Panc1 (cell line): Measurements from ENCODE around the gene EXOC6B.

Experiments used
- POLR2AphosphoS5 ChIP-seq: IDR thresholded peaks from 2 replicates; pipeline ENCODE4 v1.6.1; 2012; ENCODE audit warnings: mild to moderate bottlenecking, low read depth, low read length, moderate library complexity
- SIN3A ChIP-seq: IDR thresholded peaks from 2 replicates; pipeline ENCODE4 v1.6.1; 2012; ENCODE audit warnings: low read depth, mild to moderate bottlenecking, low read length, moderate library complexity, borderline replicate concordance; ENCODE audit not compliant: insufficient read depth
- TCF7L2 ChIP-seq: IDR thresholded peaks from 2 replicates; pipeline ENCODE4 v1.6.1; 2011; ENCODE audit warnings: mild to moderate bottlenecking, low read depth, low read length, inconsistent platforms
- TF ChIP-seq, protein P1 (sequence below): fragments of 450-650 bp; IDR thresholded peaks from 2 replicates; pipeline ENCODE4 v1.5.1; 2017; ENCODE audit warnings: mild to moderate bottlenecking
- TF ChIP-seq, protein P2 (sequence below), 2 experiments: IDR thresholded peaks; 2 replicates each; pipeline ENCODE4 v1.6.1; 2011 to 2012; ENCODE audit warnings: low read depth in 2 of 2, control low read depth in 1 of 2, low read length in 1 of 2, mild to moderate bottlenecking in 1 of 2, moderate library complexity in 1 of 2; ENCODE audit not compliant: insufficient read depth in 1 of 2

DNA sequence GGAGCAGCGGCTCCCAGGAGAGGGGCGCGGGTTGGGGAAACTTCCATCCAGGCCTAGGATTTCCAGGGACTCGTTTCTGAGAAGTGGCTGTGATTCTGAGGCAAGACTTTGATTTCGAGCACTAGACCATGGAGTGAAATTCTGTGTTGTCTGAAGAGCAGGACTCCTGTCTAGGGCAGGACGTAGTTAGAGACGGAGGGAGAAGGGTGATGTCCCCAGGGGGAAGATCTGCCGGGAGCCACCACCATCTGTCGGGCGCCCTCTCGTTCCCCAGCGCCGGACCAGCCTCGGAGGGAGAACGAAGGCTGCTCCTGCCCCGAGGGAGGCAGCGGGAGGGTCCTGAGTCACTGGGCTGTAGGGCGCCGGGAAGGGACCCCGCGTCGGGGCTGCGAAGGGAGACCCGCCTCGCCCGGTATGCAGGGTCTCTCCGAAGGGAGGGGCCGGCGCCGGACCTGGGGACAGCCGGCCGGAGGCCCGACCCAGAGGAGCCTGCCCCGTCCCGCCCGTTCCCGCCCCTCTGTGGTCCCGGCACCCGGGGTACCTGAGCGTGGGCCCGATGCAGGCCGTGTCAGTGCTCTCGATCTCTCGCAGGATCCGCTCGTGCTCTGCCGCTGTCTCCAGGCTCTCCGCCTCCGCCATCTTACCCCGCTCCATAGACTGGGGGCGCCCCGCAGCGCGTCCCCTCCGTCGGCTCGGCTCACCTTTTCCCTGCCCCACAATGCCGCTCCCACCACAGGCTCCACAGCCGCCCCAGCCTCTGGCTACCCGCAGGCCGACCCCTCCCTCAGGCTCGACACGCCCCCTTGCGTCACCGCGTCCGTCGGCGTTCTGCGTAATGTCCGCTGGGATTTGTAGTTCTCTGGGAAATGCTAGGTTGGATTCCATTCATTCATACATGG is at the start of gene EXOC6B:
- TF ChIP-seq, protein P1, sequence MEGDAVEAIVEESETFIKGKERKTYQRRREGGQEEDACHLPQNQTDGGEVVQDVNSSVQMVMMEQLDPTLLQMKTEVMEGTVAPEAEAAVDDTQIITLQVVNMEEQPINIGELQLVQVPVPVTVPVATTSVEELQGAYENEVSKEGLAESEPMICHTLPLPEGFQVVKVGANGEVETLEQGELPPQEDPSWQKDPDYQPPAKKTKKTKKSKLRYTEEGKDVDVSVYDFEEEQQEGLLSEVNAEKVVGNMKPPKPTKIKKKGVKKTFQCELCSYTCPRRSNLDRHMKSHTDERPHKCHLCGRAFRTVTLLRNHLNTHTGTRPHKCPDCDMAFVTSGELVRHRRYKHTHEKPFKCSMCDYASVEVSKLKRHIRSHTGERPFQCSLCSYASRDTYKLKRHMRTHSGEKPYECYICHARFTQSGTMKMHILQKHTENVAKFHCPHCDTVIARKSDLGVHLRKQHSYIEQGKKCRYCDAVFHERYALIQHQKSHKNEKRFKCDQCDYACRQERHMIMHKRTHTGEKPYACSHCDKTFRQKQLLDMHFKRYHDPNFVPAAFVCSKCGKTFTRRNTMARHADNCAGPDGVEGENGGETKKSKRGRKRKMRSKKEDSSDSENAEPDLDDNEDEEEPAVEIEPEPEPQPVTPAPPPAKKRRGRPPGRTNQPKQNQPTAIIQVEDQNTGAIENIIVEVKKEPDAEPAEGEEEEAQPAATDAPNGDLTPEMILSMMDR = no peak
- TF ChIP-seq POLR2AphosphoS5 (peak; percentile 73), TCF7L2 (no peak), SIN3A (no peak)
- TF ChIP-seq, protein P2, sequence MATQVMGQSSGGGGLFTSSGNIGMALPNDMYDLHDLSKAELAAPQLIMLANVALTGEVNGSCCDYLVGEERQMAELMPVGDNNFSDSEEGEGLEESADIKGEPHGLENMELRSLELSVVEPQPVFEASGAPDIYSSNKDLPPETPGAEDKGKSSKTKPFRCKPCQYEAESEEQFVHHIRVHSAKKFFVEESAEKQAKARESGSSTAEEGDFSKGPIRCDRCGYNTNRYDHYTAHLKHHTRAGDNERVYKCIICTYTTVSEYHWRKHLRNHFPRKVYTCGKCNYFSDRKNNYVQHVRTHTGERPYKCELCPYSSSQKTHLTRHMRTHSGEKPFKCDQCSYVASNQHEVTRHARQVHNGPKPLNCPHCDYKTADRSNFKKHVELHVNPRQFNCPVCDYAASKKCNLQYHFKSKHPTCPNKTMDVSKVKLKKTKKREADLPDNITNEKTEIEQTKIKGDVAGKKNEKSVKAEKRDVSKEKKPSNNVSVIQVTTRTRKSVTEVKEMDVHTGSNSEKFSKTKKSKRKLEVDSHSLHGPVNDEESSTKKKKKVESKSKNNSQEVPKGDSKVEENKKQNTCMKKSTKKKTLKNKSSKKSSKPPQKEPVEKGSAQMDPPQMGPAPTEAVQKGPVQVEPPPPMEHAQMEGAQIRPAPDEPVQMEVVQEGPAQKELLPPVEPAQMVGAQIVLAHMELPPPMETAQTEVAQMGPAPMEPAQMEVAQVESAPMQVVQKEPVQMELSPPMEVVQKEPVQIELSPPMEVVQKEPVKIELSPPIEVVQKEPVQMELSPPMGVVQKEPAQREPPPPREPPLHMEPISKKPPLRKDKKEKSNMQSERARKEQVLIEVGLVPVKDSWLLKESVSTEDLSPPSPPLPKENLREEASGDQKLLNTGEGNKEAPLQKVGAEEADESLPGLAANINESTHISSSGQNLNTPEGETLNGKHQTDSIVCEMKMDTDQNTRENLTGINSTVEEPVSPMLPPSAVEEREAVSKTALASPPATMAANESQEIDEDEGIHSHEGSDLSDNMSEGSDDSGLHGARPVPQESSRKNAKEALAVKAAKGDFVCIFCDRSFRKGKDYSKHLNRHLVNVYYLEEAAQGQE (IDR thresholded peaks at IDR 0.05; ENCODE audit: insufficient read depth in 1 of 2, low read depth in 2 of 2, low read length in 1 of 2) = no peak
